Astrocyte of the cerebellum (primary cell): ENCODE results near the gene IL1F10.

Source experiments
- DNase-seq: peaks from one replicate; pipeline ENCODE4 v3.0.0-alpha.2; 2011; ENCODE audit warnings: low read depth
- H3K4me3 ChIP-seq: 2 replicates; pipeline ENCODE4 v1.5.1; 2011; ENCODE audit warnings: mild to moderate bottlenecking, low read depth, low read length, moderate library complexity
- CTCF ChIP-seq: IDR thresholded peaks from 2 replicates; pipeline ENCODE4 v1.5.1; 2012; ENCODE audit warnings: low read length, low read depth, moderate library complexity, mild to moderate bottlenecking; ENCODE audit errors: missing control alignments
- in situ Hi-C: cut with HindIII; loops from 2 replicates; pipeline ENCODE4 v1.10.0; 2017; ENCODE audit warnings: low sequenced_read_pairs

The IL1F10 gene

GRCh38 chr2:113118263-113118657 is 50.5 kb downstream of the IL1F10 start:
- no peak for TF ChIP-seq CTCF
- no peak for DNase-seq
- in situ Hi-C loops, result no loop called here
- no peak overlapping the region for H3K4me3 ChIP-seq

GRCh38 chr2:113119111-113119510 is 51.3 kb downstream of the IL1F10 start:
- no peak for TF ChIP-seq CTCF
- DNase-seq, result no peak
- in situ Hi-C loops, result no loop called here
- H3K4me3 ChIP-seq, result no peak overlapping the region

- no peak overlapping the region for H3K4me3 ChIP-seq
- no peak for DNase-seq
- no peak for TF ChIP-seq CTCF
- in situ Hi-C loops, result no loop called here
Measured at GRCh38 chr2:113120861-113121260, 53.1 kb downstream of the IL1F10 start.

DNA sequence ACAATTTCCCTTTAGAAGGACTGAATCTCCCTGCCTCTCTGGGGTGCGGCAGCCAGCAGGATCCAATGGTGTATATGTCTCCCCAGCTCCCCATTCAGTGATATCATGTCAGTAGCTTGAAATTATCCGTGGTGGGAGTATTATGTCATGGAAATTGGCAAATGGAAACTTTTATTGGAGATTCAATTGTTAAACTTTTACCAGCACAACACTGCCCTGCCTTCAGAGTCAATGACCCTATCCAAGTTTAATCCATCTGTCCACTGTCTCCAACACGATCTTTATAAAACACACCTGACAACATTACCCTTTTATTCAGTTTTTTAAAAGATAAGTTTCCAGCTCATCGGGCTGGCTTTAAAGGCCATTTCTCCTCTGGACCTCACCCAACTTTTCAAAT is 54.6 kb downstream of the IL1F10 start:
- in situ Hi-C loops, result no loop called here
- no peak overlapping the region for H3K4me3 ChIP-seq
- no peak for DNase-seq
- no peak for TF ChIP-seq CTCF

- DNase-seq, result no peak
- no peak overlapping the region for H3K4me3 ChIP-seq
- TF ChIP-seq CTCF, result no peak
- in situ Hi-C loops, result no loop called here
Measured at GRCh38 chr2:113123726-113124125, 56.0 kb downstream of the IL1F10 start.

DNA sequence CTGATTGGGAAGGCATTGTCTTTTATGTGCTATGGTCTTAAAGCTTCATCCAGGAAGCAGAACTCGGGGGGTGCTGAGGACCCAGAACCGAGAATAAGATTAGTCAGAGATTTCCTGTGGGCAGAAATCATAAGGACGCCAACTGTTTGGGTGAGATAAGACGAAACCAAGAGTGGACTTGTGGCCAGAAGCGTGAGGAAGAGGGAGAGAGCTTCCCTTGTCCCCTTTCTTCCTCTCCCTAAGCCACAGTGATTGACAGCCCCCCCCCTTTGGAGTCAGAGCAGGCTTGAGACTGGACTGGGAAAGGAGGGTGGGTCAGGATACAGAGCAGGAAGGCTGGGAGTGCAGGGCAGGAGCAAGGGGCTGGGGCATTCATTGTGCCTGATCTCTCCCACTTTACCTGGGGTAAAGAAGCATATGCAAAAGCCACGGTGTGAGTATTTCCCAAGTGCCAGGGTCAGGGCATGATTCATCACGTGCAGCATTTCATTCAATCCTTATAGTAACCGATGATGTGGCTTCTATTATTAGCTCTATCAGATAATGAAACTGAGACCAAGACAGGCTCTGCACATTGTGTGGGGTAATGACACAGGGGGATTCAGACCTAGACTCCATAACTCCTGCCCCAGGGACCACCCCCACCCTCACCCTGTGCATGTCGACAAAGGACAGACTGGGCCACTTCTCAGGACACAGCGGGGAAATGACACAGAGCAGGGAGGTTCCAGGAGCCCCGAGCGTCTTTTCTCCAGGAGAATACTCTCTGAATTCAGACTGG is 56.6 kb downstream of the IL1F10 start:
- DNase-seq, result peak; percentile 23
- H3K4me3 ChIP-seq, result no peak overlapping the region
- TF ChIP-seq CTCF, result no peak
- in situ Hi-C loops, result no loop called here
